Measurements from ENCODE around the gene PSMB2.
"Not testable (repeated sequence)": the region's sequence is repeated elsewhere in the genome, so short reads cannot be mapped to it uniquely, and the experiment has no call there.

PSMB2 gene

GRCh38 chr1:35641233-35641866 is at the start of gene PSMB2:
Gene PSMB2 (minus strand): TSS chr1:35641526. CDS start chr1:35641432, 94 bp downstream.
- peak; percentile 91 for DNase-seq (ENCODE audit: low read depth, low spot score)

GRCh38 chr1:35691080-35691479 is 49.8 kb upstream of the PSMB2 start:
- no peak for DNase-seq (ENCODE audit: low read depth, low spot score)

GRCh38 chr1:35690103-35690502 is 48.8 kb upstream of the PSMB2 start:
- not testable (repeated sequence) for DNase-seq (ENCODE audit: low read depth, low spot score)

GRCh38 chr1:35688161-35688560 is 46.8 kb upstream of the PSMB2 start:
- DNase-seq (ENCODE audit: low read depth, low spot score), result no peak

- DNase-seq (ENCODE audit: low read depth, low spot score), result no peak
These were observed 41.7 kb upstream of the PSMB2 start for GRCh38 chr1:35683012-35683411.

GRCh38 chr1:35680271-35680670 is 38.9 kb upstream of the PSMB2 start:
- no peak for DNase-seq (ENCODE audit: low read depth, low spot score)

GRCh38 chr1:35675773-35676172 is 34.4 kb upstream of the PSMB2 start:
- DNase-seq (ENCODE audit: low read depth, low spot score), result no peak

GRCh38 chr1:35674111-35674510 is 32.8 kb upstream of the PSMB2 start:
- DNase-seq (ENCODE audit: low read depth, low spot score), result no peak

- DNase-seq (ENCODE audit: low read depth, low spot score), result no peak
These were observed 30.8 kb upstream of the PSMB2 start for GRCh38 chr1:35672116-35672515.

- DNase-seq (ENCODE audit: low read depth, low spot score), result no peak
These were observed 27.2 kb upstream of the PSMB2 start for GRCh38 chr1:35668506-35668905.

GRCh38 chr1:35666916-35667315 is 25.6 kb upstream of the PSMB2 start:
- no peak for DNase-seq (ENCODE audit: low read depth, low spot score)

- no peak for DNase-seq (ENCODE audit: low read depth, low spot score)
These were observed 24.9 kb upstream of the PSMB2 start for GRCh38 chr1:35666216-35666615.

- DNase-seq (ENCODE audit: low read depth, low spot score), result no peak
These were observed 22.1 kb upstream of the PSMB2 start for GRCh38 chr1:35663434-35663833.

GRCh38 chr1:35661474-35661795 is 20.1 kb upstream of the PSMB2 start:
- no peak for DNase-seq (ENCODE audit: low read depth, low spot score)

- peak; percentile 78 for DNase-seq (ENCODE audit: low read depth, low spot score)
These were observed 19.5 kb upstream of the PSMB2 start for GRCh38 chr1:35660581-35661473.

GRCh38 chr1:35659589-35659988 is 18.3 kb upstream of the PSMB2 start:
- no peak for DNase-seq (ENCODE audit: low read depth, low spot score)

- no peak for DNase-seq (ENCODE audit: low read depth, low spot score)
These were observed 16.5 kb upstream of the PSMB2 start for GRCh38 chr1:35657851-35658250.

- DNase-seq (ENCODE audit: low read depth, low spot score), result no peak
These were observed 15.5 kb upstream of the PSMB2 start for GRCh38 chr1:35656863-35657232.

GRCh38 chr1:35656148-35656862 is 15.0 kb upstream of the PSMB2 start:
- DNase-seq (ENCODE audit: low read depth, low spot score), result no peak

- DNase-seq (ENCODE audit: low read depth, low spot score), result no peak
These were observed 13.9 kb upstream of the PSMB2 start for GRCh38 chr1:35655196-35655595.

- no peak for DNase-seq (ENCODE audit: low read depth, low spot score)
These were observed 9.1 kb upstream of the PSMB2 start for GRCh38 chr1:35650416-35650815.

- no peak for DNase-seq (ENCODE audit: low read depth, low spot score)
These were observed 4.7 kb upstream of the PSMB2 start for GRCh38 chr1:35646043-35646442.

- DNase-seq (ENCODE audit: low read depth, low spot score), result no peak
These were observed 2.9 kb upstream of the PSMB2 start for GRCh38 chr1:35644204-35644603.
